Measurements from ENCODE around the gene KRT10. TPM values are rescaled to one million over a fixed set of nuclear protein-coding genes. Genes with fewer than 3 reads are reported as not detected.
"Not testable (repeated sequence)": the region's sequence is repeated elsewhere in the genome, so short reads cannot be mapped to it uniquely, and the experiment has no call there.

Gene KRT10
- 10 to 100 TPM; 19.2 to 33.7 TPM for total RNA-seq

- no peaks in the 10 kb centered on the region for H3K27me3 Mint-ChIP-seq
- no peak within 1 kb of the TSS for H3K27ac Mint-ChIP-seq
- H3K36me3 Mint-ChIP-seq: peaks cover 24% of the 10 kb centered on the region
- peaks cover 27% of the 10 kb centered on the region for H3K4me1 Mint-ChIP-seq
- DNase-seq (no peak), ATAC-seq (no peak)
- no peaks in the 10 kb centered on the region for H3K9me3 Mint-ChIP-seq (ENCODE audit: low read depth)
- no peak within 1 kb of the TSS for H3K4me3 Mint-ChIP-seq
- CTCF ChIA-PET: interaction anchor here (1.5 kb wide), 1 partner anchor 840 kb away, joined by 3 read pairs; no protein-coding TSS in a partner anchor
Observed at GRCh38 chr17:40822132-40822812, at the start of gene KRT10. KRT10 (minus strand) TSS chr17:40822614; CDS start chr17:40822585, 29 bp downstream.

- peaks cover 41% of the 10 kb centered on the region for H3K27me3 Mint-ChIP-seq
Observed at GRCh38 chr17:40871316-40871715, 48.9 kb upstream of the KRT10 start.

GRCh38 chr17:40870136-40870535 is 47.7 kb upstream of the KRT10 start:
- Mint-ChIP-seq H3K4me1 (no peaks in the 10 kb centered on the region), H3K27me3 (peaks cover 41% of the 10 kb centered on the region), H3K9me3 (ENCODE audit: low read depth) (no peaks in the 10 kb centered on the region), H3K27ac (no peak overlapping the region), H3K36me3 (no peaks in the 10 kb centered on the region), H3K4me3 (no peak overlapping the region)
- CTCF ChIA-PET: interaction anchor here (0.7 kb wide), 1 partner anchor 564 kb away, joined by 3 read pairs; no protein-coding TSS in a partner anchor
- DNase-seq (no peak), ATAC-seq (no peak)

More at GRCh38 chr17:40871316-40871715, 48.9 kb upstream of the KRT10 start:
- Mint-ChIP-seq H3K4me1 (no peaks in the 10 kb centered on the region), H3K9me3 (ENCODE audit: low read depth) (no peaks in the 10 kb centered on the region), H3K4me3 (no peak overlapping the region), H3K36me3 (no peaks in the 10 kb centered on the region), H3K27ac (no peak overlapping the region)
- CTCF ChIA-PET: no interaction called here
- no peak for DNase-seq
- ATAC-seq: no peak

GRCh38 chr17:40866838-40867237 is 44.4 kb upstream of the KRT10 start, which contains the start of gene KRT12:
KRT12 (minus strand) TSS chr17:40867223; CDS start chr17:40867186, 37 bp downstream.
- ATAC-seq (no peak), DNase-seq (no peak)
- no peaks in the 10 kb centered on the region for H3K4me1 Mint-ChIP-seq
- CTCF ChIA-PET: interaction anchor here (0.9 to 1.5 kb wide), 3 partner anchors 682 to 796 kb away, joined by 3 to 4 read pairs (median 3); no protein-coding TSS in a partner anchor
- no peak within 1 kb of the TSS for H3K4me3 Mint-ChIP-seq
- no peaks in the 10 kb centered on the region for H3K36me3 Mint-ChIP-seq
- H3K9me3 Mint-ChIP-seq (ENCODE audit: low read depth): no peaks in the 10 kb centered on the region
- no peak within 1 kb of the TSS for H3K27ac Mint-ChIP-seq
- H3K27me3 Mint-ChIP-seq: peaks cover 29% of the 10 kb centered on the region

GRCh38 chr17:40864661-40865390 is 42.4 kb upstream of the KRT10 start:
- H3K36me3 Mint-ChIP-seq: no peaks in the 10 kb centered on the region
- CTCF ChIA-PET: interaction anchor here (1.0 kb wide), 1 partner anchor 784 kb away, joined by 4 read pairs; no protein-coding TSS in a partner anchor

GRCh38 chr17:40862985-40863733 is 40.7 kb upstream of the KRT10 start:
- H3K27me3 Mint-ChIP-seq: peaks cover 30% of the 10 kb centered on the region
- ATAC-seq: no peak
- no peak overlapping the region for H3K27ac Mint-ChIP-seq
- no peak overlapping the region for H3K4me3 Mint-ChIP-seq
- no peaks in the 10 kb centered on the region for H3K36me3 Mint-ChIP-seq
- CTCF ChIA-PET: no interaction called here
- H3K9me3 Mint-ChIP-seq (ENCODE audit: low read depth): no peaks in the 10 kb centered on the region
- H3K4me1 Mint-ChIP-seq: no peaks in the 10 kb centered on the region
- DNase-seq: peak; percentile 50

More at GRCh38 chr17:40864661-40865390, 42.4 kb upstream of the KRT10 start:
- no peak for ATAC-seq
- no peak overlapping the region for H3K4me3 Mint-ChIP-seq
- no peaks in the 10 kb centered on the region for H3K4me1 Mint-ChIP-seq
- no peak for DNase-seq
- H3K9me3 Mint-ChIP-seq (ENCODE audit: low read depth): no peaks in the 10 kb centered on the region
- peaks cover 31% of the 10 kb centered on the region for H3K27me3 Mint-ChIP-seq
- no peak overlapping the region for H3K27ac Mint-ChIP-seq

GRCh38 chr17:40859536-40859935 is 37.1 kb upstream of the KRT10 start:
- Mint-ChIP-seq H3K4me3 (no peak overlapping the region), H3K9me3 (ENCODE audit: low read depth) (no peaks in the 10 kb centered on the region), H3K27me3 (peaks cover 21% of the 10 kb centered on the region), H3K27ac (no peak overlapping the region), H3K4me1 (no peaks in the 10 kb centered on the region), H3K36me3 (no peaks in the 10 kb centered on the region)
- ATAC-seq (no peak), DNase-seq (no peak)
- CTCF ChIA-PET: interaction anchor here (1.7 kb wide), 1 partner anchor 803 kb away, joined by 6 read pairs; no protein-coding TSS in a partner anchor

GRCh38 chr17:40858667-40859066 is 36.3 kb upstream of the KRT10 start:
- DNase-seq; H3K9me3 Mint-ChIP-seq (ENCODE audit: low read depth); ATAC-seq; H3K27ac Mint-ChIP-seq; H3K4me3 Mint-ChIP-seq; H3K4me1 Mint-ChIP-seq; H3K36me3 Mint-ChIP-seq: not testable (repeated sequence)
- H3K27me3 Mint-ChIP-seq: peaks cover 25% of the 10 kb centered on the region
- CTCF ChIA-PET: interaction anchor here (1.7 to 2.0 kb wide), 2 partner anchors 236 to 804 kb away, joined by 5 to 6 read pairs; no protein-coding TSS in a partner anchor

- Mint-ChIP-seq H3K4me3 (no peak overlapping the region), H3K36me3 (no peaks in the 10 kb centered on the region), H3K27ac (no peak overlapping the region), H3K9me3 (ENCODE audit: low read depth) (no peaks in the 10 kb centered on the region), H3K27me3 (peaks cover 27% of the 10 kb centered on the region), H3K4me1 (no peaks in the 10 kb centered on the region)
- DNase-seq: no peak
- ATAC-seq: no peak
- CTCF ChIA-PET: interaction anchor here (0.8 to 2.8 kb wide), 9 partner anchors 45 to 808 kb away, joined by 3 to 17 read pairs (median 4); no protein-coding TSS in a partner anchor
Observed at GRCh38 chr17:40857535-40857934, 35.1 kb upstream of the KRT10 start.

- Mint-ChIP-seq H3K4me3 (no peak overlapping the region), H3K27ac (no peak overlapping the region), H3K9me3 (ENCODE audit: low read depth) (no peaks in the 10 kb centered on the region), H3K27me3 (peaks cover 25% of the 10 kb centered on the region), H3K36me3 (no peaks in the 10 kb centered on the region), H3K4me1 (no peaks in the 10 kb centered on the region)
- CTCF ChIA-PET: no interaction called here
- DNase-seq (no peak), ATAC-seq (no peak)
Observed at GRCh38 chr17:40854175-40854814, 31.9 kb upstream of the KRT10 start.

- no peaks in the 10 kb centered on the region for H3K36me3 Mint-ChIP-seq
- no peaks in the 10 kb centered on the region for H3K4me1 Mint-ChIP-seq
- no peak overlapping the region for H3K4me3 Mint-ChIP-seq
- CTCF ChIA-PET: interaction anchor here (1.1 kb wide), 1 partner anchor 696 kb away, joined by 3 read pairs; no protein-coding TSS in a partner anchor
- ATAC-seq (no peak), DNase-seq (no peak)
- no peaks in the 10 kb centered on the region for H3K9me3 Mint-ChIP-seq (ENCODE audit: low read depth)
- no peak overlapping the region for H3K27ac Mint-ChIP-seq
- peaks cover 33% of the 10 kb centered on the region for H3K27me3 Mint-ChIP-seq
Observed at GRCh38 chr17:40852364-40852763, 29.9 kb upstream of the KRT10 start.

GRCh38 chr17:40850293-40850972 is 28.0 kb upstream of the KRT10 start:
- Mint-ChIP-seq H3K4me1 (no peaks in the 10 kb centered on the region), H3K27me3 (peaks cover 43% of the 10 kb centered on the region), H3K9me3 (ENCODE audit: low read depth) (no peaks in the 10 kb centered on the region), H3K36me3 (no peaks in the 10 kb centered on the region), H3K27ac (no peak overlapping the region), H3K4me3 (no peak overlapping the region)
- CTCF ChIA-PET: no interaction called here
- ATAC-seq (no peak), DNase-seq (no peak)

Data from activated CD8-positive, alpha-beta memory T cell treated with anti-CD3 and anti-CD28 coated beads, Interleukin-2, amount 10 ng/mL, durations not matched to agents 7 days and 5 days (primary cell).